Left cardiac atrium (tissue), 4 donors: ENCODE results near the gene KRT83. TPM values are rescaled to one million over a fixed set of nuclear protein-coding genes. Genes with fewer than 3 reads are reported as not detected.
"Not testable (repeated sequence)": the region's sequence is repeated elsewhere in the genome, so short reads cannot be mapped to it uniquely, and the experiment has no call there.

ENCODE experiments used
- ATAC-seq, 2 donors: fragments of 200-7000 bp; cut with Tn5 transposase; one replicate each; pipeline ENCODE4 v1.9.1; 2020; ENCODE audit warnings: mild to moderate bottlenecking in 2 of 2, moderate library complexity in 2 of 2
- DNase-seq: peaks from one replicate; pipeline ENCODE4 v3.0.0-alpha.2; 2020
- intact Hi-C, 2 donors: fragments of 100-400 bp; cut with DNase I; formaldehyde crosslinking; loops; one replicate each; pipeline versions ENCODE4 v1.14.1 to v1.15.1; 2022 to 2023
- total RNA-seq, 2 donors: library from RNA; stranded (reverse); fragmentation: NEBNext Ultra II Directional; extraction: Animal tissue kit (Norgen Biotek cat#: 25700); gene quantifications; one replicate each; pipeline ENCODE4 v1.2.1, GENCODE V29; 2021
- donor health status: DM: no; HTN: yes; CAD: no.
- donor health status: DM: no; HTN: yes; CAD: no; lungs with severe emphysema.
- donor health status: DM: yes; HTN: yes; CAD: no.
- donor health status: Dilated cardiomyopathy.

KRT83 gene
- total RNA-seq, 2 donors from 2014 or later = not detected

DNA sequence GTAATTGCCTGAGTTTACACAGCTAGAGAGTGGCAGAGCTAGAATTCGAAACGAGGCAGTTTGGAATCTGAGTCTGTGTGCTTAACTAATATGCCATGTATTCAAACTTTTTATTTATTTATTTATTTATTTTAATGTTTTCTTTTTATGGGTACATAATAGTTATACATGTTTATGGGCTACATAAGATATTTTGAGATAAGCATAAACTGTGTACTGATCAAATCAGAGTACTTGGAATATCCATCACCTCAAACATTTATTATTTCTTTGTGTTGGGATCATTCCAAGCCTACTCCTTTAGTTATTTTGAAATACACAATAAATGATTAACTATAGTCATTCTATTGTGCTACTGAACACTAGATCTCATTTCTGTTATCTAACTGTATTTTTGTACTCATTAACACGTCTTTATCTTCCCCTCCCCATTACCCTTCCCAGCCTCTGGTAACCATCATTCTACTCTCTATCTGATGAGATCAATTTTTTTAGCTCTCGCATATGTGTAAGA lies 22.5 kb downstream of the KRT83 start:
- intact Hi-C loops = no loop called here
- ATAC-seq (no peak), DNase-seq (no peak)

DNA sequence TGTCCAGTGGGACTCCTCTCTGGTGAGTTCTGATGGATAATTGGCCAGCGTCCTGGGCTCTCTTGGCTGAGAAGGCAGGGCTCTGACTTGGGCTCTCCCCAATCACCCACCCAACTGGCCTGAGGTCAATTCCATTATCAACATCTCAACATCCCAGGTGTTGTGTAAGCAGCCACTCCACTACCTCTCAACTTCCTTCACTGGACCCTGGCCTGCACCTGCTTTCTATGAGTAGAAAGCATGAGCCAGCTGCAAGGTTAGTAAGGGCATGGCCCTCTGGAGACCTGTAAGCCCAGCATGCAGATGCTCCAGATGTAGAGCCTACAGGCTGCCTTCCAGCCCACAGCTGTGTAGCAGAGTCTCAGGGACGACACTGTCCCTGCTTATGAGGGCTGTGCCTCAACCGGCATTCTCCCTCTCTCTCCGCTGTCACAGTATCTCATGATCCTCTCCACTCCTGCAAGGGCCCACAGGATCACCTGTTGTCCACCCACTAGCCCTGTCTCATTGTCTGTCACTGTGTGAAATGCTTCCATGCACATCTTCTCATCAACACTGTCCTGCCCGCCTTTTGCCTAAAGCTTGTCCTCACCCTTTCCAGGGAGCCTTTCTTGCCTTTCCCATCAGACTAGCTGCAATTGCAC lies 24.5 kb downstream of the KRT83 start:
- ATAC-seq (no peak), DNase-seq (no peak)
- intact Hi-C loops = no loop called here

DNA sequence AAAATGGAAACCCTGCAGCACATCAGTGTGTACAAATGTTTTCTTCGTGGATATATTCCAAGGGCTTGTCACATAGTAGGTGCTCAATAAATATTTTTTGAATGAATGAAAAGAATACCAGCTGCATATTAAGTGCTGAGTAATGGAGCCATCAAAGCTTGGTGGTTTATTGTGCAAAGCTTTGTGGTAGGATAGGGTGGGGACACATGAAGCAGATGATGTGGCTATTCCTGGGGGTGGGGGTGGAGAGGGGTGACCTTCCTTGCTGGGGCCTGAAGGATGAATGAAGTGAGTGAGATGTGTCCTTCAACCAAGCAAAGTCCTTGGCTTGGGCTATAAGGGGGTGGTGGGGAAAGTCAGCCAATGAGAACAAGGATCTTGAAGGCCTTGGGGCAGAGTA lies 25.5 kb downstream of the KRT83 start:
- intact Hi-C loops = no loop called here
- DNase-seq = no peak
- ATAC-seq = no peak

DNA sequence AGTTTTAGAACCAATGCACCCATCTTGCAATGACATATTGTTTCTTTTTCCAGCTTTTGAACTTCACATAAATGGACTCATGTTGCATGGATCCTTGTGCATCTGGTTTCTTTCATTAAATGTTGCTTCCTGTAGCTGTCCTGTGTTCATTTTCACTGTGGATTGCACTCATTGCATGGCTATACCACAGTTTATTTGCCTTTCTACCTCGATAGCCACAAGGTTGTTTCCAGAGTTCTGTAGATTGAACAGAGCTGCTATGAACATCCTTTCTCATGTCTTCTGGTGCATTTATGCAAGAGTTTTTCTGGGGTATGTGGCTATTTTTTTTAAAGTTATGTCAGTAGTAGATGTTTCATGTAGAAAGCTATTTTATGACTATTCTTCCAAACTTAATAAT lies 26.4 kb downstream of the KRT83 start:
- ATAC-seq = no peak
- intact Hi-C loops = no loop called here
- no peak for DNase-seq

DNA sequence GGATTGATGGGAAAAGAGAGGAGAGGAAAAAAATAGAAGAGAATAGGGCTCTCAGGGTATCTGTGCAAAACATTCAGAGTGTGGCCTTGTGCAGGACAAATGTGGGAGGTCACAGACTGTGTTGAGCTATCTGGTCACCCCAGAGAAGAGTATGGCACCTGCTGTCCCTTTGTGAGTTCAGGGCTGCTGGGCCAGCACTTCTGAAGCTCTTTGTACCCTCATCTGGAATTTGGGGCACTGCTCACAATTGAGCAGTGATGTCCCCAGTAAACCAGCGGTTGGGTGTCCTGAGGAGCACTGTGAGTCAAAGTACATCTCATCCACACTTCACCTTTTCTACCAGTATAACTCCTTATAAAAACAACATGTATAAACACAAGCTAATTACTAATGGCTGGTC lies 27.3 kb downstream of the KRT83 start:
- ATAC-seq (no peak), DNase-seq (no peak)
- intact Hi-C loops = no loop called here

DNA sequence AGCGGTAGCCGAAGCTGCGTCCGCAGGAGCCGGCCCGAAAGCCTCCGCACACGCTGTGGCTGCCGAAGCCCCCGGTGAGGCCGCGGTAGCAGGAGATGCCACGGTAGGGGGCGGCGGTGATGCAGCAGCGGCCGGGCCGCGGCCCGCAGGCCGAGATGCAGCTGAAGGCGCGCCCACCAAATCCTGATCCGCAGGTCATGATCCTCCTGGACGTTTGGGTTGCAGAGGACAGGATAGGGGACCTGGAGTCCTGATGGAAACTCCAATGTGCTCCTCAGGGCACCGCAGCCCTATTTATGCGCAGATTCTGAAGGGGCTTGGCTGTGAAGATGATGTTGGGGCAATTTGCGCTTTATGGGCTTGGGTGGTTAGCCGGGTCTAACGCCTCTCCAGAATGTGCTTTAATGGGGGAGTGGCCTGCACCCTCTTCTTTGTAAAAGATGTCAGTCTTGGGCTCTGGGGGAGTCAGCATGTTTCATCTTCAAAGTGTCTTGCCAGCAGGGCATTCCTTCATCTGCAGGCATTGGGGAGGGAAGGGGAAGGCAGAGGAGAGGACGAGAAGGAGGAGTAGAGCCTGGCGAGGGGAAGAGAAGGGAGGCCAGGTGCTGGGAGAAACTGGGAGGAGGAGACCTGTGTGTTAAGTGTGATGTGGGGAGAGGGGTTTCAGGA lies 29.8 kb downstream of the KRT83 start, which contains the start of gene KRT81:
Gene KRT81, minus strand, starts transcription at position 268 of the 669 bp plus-strand sequence. Its CDS starts 69 bp downstream, at position 199.
- ATAC-seq (no peak), DNase-seq (no peak)
- intact Hi-C loops = no loop called here

DNA sequence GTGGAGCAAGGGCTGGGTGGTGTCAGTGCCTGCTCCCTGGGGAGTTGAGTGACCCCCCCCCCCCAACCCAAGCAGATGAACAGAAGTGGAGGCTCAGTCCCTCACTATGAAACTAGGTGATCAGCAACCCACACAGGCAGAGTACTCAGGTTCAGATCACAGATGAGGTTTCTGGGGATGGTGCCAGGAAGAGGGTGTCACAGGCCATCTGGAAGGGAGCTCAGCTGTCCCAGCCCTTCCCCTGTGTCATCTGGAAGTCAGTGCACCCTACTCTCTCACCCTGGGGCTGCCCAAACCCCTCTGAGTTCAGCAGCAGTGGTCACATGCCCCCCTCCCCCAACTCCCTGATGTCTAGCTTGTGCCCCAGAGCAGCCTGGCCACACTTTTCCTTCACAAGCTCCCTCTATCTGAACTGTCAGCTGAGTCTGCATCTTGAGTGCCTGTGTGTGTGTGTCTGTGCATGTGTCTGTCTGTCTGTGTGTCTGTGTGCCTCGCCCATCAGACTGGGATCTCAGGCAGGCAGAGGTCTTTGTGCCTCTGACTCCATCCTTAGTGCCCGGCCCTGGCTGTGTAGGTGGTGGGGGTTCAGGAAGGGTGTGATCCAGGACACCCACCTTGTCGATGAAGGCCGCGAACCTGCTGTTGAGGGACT lies 30.6 kb downstream of the KRT83 start:
- DNase-seq, ATAC-seq, intact Hi-C loops: not testable (repeated sequence)

DNA sequence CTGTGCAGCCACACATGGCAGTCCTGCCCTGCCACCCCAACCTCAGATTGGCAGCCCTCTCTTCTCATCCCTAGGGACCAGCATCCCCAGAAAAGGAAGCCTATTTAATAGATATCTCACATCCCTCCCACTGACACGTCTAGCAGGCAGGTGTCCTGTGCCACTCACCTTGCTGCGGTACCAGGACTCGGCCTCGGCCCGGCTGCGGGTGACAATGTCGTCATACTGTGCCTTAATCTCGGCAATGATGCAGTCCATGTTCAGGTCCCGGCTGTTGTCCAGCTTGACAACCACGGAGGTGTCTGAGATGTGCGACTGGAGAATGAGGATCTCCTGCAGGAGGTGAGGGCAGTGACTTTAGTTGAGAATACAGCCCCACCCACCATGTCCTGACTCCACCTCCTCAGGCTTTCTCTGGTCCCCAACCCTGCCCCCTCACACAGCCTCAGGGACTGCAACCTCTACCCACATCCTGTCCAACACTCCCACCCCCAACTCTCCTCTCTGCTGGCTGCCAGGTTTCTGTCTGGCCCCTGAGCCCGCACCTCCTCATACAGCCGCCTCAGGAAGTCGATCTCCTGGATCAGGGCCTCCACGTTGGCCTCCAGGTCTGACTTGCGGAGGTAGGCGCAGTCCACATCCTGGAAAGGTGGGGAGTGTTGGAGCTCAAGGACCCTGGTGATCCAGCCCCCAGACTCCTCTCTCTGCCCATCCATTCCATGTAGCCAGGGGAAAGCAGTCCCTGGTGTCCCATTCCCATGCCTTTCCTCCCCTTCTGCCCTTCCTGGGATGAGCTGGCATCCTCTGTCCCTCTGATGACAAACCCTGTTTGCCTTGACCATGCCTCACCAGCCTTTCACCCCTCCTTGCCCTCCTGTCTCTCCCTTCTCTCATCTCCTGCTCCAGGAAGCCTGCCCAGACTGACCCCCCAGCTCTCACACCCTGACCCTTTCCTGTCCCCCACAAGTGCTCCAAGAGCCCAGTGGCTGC lies 33.1 kb downstream of the KRT83 start:
- ATAC-seq, intact Hi-C loops, DNase-seq: not testable (repeated sequence)

DNA sequence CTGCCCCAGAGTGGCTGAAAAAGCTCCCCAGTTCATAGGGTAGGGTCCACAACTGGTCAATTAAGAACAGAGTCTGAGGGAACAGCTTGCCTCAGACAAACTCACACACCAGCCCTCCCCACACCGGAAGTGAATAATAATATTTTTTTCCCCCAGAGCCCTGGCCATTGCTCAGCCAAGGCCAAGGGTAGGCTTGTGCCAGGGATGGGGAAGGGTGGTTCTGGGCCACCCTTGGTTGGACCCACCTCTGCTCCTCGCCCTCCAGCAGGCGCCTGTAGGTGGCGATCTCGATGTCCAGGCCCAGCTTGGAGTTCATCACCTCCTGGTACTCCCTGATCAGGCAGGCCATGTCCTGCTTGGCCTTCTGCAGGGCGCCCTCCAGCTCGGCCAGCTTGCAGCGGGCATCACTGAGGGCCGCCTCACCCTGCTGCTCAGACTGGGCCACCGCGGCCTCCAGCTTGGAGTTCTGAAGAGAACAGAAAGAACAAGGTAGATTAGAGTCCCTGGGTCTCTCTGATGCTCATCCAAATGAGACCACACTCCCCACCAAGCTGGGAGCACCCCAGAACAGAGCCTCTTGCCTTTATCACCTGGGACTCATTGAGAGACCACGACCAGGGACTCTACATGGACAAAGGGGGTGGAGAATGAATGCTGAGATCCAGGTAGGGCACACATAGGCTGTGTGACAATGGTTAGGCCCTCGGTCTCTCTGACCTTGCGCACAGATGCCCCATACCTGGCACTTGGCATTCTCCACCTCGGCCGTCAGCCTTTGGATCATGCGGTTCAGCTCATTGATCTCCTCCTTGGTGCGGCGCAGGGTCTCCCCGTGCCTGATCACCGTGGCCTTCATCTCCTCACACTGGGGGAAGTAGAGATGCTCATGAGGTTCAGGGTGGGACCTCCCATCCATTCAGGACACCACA lies 34.1 kb downstream of the KRT83 start:
- DNase-seq, intact Hi-C loops, ATAC-seq: not testable (repeated sequence)

DNA sequence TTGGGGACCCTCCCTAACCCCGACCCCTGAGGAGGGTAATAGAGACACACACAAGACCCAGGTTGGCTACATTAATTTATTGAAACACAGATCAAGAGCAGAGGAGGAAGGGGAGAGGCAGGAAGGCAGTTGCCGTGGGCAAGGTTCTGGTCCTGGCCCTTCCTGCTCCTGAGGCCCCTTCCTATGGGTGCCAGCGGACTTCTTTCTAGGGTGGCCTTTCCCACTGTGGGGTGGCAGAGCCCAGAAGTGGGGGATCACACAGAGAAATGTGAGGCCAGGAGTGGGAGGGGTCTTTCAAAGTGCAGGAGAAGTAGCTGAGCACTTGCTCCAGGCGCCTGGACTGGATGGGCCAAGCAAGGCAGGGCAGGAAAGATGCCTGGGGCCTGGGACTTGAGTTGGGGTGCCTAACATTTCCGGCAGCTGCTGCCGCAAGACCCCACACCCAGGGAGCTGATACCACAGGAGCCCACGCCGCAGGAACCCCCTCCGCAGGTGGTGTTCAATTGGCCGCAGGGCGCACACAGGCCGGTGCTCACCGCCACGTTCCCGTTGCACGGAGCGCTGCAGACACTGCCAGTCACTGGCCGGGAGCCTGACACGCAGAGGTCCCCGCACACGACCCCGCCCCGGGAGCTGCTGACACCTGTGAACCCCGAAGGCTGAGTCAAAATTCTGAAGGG lies 35.2 kb downstream of the KRT83 start:
- intact Hi-C loops = no loop called here
- ATAC-seq = no peak
- no peak for DNase-seq

DNA sequence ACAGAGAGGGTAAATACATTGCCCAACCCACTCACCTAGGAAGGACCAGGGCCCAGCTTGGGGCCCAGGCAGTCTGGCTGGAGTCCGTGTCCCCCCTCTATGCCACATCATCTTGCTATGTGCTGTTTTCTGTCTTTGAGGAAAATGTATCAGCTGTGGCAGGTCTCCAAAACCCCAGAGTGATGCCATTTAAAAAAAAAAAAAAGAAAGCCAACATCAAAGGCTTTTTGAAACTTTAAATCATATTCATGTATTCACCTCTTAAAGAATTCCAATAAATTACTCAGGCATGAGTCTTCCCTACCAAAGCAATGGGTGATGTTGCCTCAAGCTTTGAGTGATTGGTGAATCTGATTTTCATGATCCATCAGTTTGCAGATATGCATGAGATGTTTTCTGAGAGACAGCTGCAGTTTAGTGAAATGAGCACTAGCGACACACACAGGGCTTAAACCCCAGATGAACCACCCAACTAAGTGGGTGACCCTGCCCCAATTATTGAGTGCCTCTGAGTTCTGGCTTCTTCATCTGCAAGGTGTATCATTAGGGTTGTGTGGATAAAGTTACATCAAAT lies 35.9 kb downstream of the KRT83 start:
- DNase-seq (no peak), ATAC-seq (no peak)
- intact Hi-C loops = no loop called here

DNA sequence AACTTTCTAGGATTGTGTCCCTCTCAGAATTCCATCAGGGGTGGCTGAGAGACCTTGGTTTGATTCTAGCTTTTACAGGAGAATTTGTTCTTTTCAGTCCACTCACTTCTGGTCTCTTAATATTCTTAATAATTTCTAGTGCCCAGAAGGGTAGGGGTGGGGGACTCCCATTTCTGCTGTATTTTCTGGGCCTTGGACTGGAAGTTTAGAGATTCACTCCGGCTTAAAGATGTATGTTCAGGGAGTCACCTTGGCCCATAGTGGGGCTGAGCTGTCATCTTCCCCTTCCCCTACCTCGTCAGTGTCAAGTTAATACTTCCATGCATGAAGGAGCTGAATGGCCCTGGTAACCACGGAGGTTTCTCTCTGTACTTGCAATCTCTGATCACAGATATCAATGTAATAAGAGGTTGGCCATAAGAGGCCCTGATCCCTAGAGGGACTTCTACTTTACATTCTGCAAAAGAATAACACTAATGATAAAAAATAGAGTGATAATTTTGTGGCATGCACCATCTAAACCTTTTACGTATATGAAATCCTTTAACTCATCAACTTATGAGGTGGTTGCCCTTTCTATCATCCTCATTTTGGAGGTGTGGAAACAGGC lies 36.5 kb downstream of the KRT83 start:
- DNase-seq (no peak), ATAC-seq (no peak)
- intact Hi-C loops = no loop called here

DNA sequence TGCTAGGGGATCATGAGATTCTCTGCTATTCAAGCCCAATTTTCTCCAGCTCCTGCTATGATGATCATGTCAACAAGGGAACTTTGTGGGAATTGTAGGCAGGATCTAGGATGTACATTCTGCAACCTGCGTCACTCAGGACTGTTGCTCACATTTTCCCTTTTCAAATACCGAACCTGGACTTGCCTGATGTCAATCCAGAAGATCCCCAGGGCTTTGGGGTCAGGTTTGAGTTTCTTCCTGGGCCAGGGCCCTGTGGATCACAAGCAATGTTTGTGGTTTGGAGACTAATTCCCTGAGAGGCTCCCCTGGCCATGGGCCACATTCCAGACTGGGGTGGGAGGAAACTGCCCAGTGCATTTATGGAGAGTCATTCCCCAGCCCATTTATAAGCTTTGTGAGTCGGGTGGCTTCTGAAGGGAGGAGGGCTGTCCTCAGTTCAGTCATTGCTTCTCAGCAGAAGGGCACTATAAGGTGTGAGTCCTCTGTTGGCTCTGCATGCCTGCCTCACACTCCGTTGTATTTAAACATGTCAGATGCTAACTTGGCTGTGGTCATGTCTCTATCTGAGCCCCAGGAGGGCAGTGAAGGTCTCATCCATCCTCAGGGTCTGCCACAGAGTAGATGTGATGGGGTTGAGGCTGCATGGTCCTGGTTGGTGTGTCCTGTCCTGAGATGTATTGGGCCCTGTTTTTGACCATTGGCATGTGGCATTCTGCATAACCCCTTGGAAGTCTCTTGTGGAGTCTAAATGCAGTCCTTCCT lies 40.2 kb downstream of the KRT83 start:
- peak; percentile 52 to 53 for ATAC-seq
- DNase-seq = peak; percentile 56
- intact Hi-C loops = loop anchor here in 1 of 2 donors (2.0 kb wide), 1 partner anchor 120 kb away; no protein-coding TSS in a partner anchor

DNA sequence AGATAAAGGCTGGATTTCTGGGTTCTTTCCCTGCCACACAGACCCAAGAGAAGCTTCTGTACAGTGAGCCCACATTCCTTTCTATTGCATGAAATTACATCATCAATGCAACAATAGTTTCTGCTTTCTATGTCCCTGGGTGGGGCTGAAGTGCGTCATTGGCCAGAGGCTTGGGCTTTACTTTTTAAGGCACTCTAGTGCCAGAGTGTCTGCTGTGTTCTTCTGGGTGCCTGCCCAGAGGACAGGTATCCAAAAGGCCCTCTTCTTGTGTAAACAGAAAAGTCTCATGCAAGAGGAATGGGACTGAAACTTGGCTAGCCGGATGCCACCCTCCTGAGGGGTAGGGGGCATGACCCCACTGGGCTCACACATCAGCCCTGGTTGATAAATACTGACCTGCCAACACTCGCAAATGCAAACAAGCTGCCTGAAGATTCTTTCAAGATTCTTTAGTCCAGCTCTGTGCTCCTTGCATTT lies 40.8 kb downstream of the KRT83 start:
- ATAC-seq = peak; percentile 12 to 68
- peak; percentile 61 for DNase-seq
- intact Hi-C loops = loop anchor here in 1 of 2 donors (2.0 kb wide), 1 partner anchor 120 kb away; no protein-coding TSS in a partner anchor
